SU-DHL-6 (cell line): ENCODE results near the gene GPRASP3.
A peak's percentile ranks its signal among the peaks of the same experiment; 100 is the strongest.
"Not testable (repeated sequence)": the region's sequence is repeated elsewhere in the genome, so short reads cannot be mapped to it uniquely, and the experiment has no call there.

Experiments
- H2AFZ ChIP-seq: fragments of 200-600 bp; sonication (generic); 2 replicates; pipeline ENCODE4 v1.6.1; 2014; ENCODE audit warnings: low read depth, mild to moderate bottlenecking, moderate library complexity, mixed read lengths, antibody characterized with exemption, low read length; ENCODE audit not compliant: severe bottlenecking
- H3F3A ChIP-seq: fragments of 200-600 bp; shearing (Covaris generic); 2 replicates; pipeline ENCODE4 v1.6.0; 2016; ENCODE audit warnings: antibody characterized with exemption, mild to moderate bottlenecking; ENCODE audit not compliant: insufficient read depth
- H3K27ac ChIP-seq: fragments of 200-600 bp; sonication (generic); 2 replicates; pipeline ENCODE4 v1.5.1; 2016; ENCODE audit warnings: low read depth, mild to moderate bottlenecking, low read length, moderate library complexity, mixed read lengths
- H3K27me3 ChIP-seq: fragments of 200-600 bp; sonication (generic), shearing (Covaris generic); 2 replicates; pipeline ENCODE4 v1.6.0; 2014; ENCODE audit warnings: mild to moderate bottlenecking, low read length
- H3K36me3 ChIP-seq: fragments of 200-600 bp; sonication (generic); 2 replicates; pipeline ENCODE4 v1.6.1; 2014; ENCODE audit warnings: mild to moderate bottlenecking, low read length, mixed read lengths
- H3K4me2 ChIP-seq: fragments of 300-600, 200-600 bp; shearing (Covaris generic), sonication (generic); 2 replicates; pipeline ENCODE4 v1.6.0; 2014; ENCODE audit warnings: low read length, low read depth, mild to moderate bottlenecking; ENCODE audit not compliant: poor library complexity, severe bottlenecking
- H3K4me3 ChIP-seq: fragments of 200-600 bp; sonication (generic); 2 replicates; pipeline ENCODE4 v1.5.1; 2014; ENCODE audit warnings: antibody characterized with exemption, low read length, mild to moderate bottlenecking, mixed read lengths; ENCODE audit not compliant: insufficient read depth, poor library complexity, severe bottlenecking
- H3K79me2 ChIP-seq: fragments of 200-600 bp; sonication (generic); 2 replicates; pipeline ENCODE4 v1.6.1; 2014; ENCODE audit warnings: mild to moderate bottlenecking, low read length, moderate library complexity; ENCODE audit not compliant: insufficient read depth
- H3K9ac ChIP-seq: fragments of 200-600 bp; sonication (generic); 2 replicates; pipeline ENCODE4 v1.7.0; 2014; ENCODE audit warnings: mild to moderate bottlenecking, low read length
- H3K9me2 ChIP-seq: fragments of 200-600 bp; sonication (generic); replicated peaks from 2 replicates; pipeline ENCODE4 v1.6.1; 2014; ENCODE audit warnings: low read length; ENCODE audit not compliant: insufficient read depth
- H3K9me3 ChIP-seq: fragments of 200-600 bp; sonication (generic); 2 replicates; pipeline ENCODE4 v1.6.1; 2014; ENCODE audit warnings: low read length, mixed read lengths; ENCODE audit not compliant: insufficient read depth
- H4K20me1 ChIP-seq: fragments of 200-600 bp; sonication (generic); 2 replicates; pipeline ENCODE4 v1.6.1; 2014; ENCODE audit warnings: low read depth, mild to moderate bottlenecking, antibody characterized with exemption, low read length, moderate library complexity, mixed read lengths
- CTCF ChIP-seq: fragments of 200-600 bp; sonication (generic); IDR thresholded peaks from one replicate; pipeline ENCODE4 v1.5.1; 2017; ENCODE audit warnings: antibody characterized with exemption, mild to moderate bottlenecking, low read length, moderate library complexity; ENCODE audit not compliant: insufficient read depth, poor library complexity, severe bottlenecking
- EZH2phosphoT487 ChIP-seq: fragments of 200-600 bp; sonication (generic), shearing (Covaris generic); conservative IDR thresholded peaks from 2 replicates; pipeline ENCODE4 v1.6.1; 2018; ENCODE audit warnings: mild to moderate bottlenecking, antibody characterized with exemption, low read length, moderate library complexity, mixed read lengths

The GPRASP3 gene

GRCh38 chrX:102715967-102716366 is 4.6 kb upstream of the GPRASP3 start:
- no peak for TF ChIP-seq CTCF
- no peak for TF ChIP-seq EZH2phosphoT487
- Histone ChIP-seq H4K20me1 (no peaks in the 10 kb centered on the region), H3K9ac (no peak overlapping the region), H2AFZ (no peak overlapping the region), H3K79me2 (no peaks in the 10 kb centered on the region), H3K9me3 (no peaks in the 10 kb centered on the region), H3K36me3 (no peaks in the 10 kb centered on the region), H3K4me2 (no peak overlapping the region), H3K27me3 (no peaks in the 10 kb centered on the region), H3K9me2 (no peaks in the 10 kb centered on the region), H3K4me3 (no peak overlapping the region), H3F3A (no peaks in the 10 kb centered on the region), H3K27ac (no peak overlapping the region)

- not testable (repeated sequence) for H3K79me2 ChIP-seq, H3K9me3 ChIP-seq, H3K27me3 ChIP-seq, H4K20me1 ChIP-seq, H3F3A ChIP-seq, H3K36me3 ChIP-seq, H3K27ac ChIP-seq, H3K9me2 ChIP-seq
- Histone ChIP-seq H3K9ac (peak overlapping the region; percentile 58), H3K4me2 (peak overlapping the region; percentile 69), H2AFZ (peak overlapping the region; percentile 96), H3K4me3 (peak overlapping the region; percentile 58)
These were observed 595 bp downstream of the GPRASP3 start for GRCh38 chrX:102721169-102721506.

GRCh38 chrX:102723456-102723855 is 2.9 kb downstream of the GPRASP3 start:
- TF ChIP-seq CTCF, result no peak
- TF ChIP-seq EZH2phosphoT487, result no peak
- H3K36me3 ChIP-seq, result no peaks in the 10 kb centered on the region
- H3K4me2 ChIP-seq, result no peak overlapping the region

GRCh38 chrX:102727761-102728160 is 7.2 kb downstream of the GPRASP3 start:
- no peaks in the 10 kb centered on the region for H3K9me2 ChIP-seq
- no peaks in the 10 kb centered on the region for H3F3A ChIP-seq
- H3K9ac ChIP-seq, result no peak overlapping the region

More at GRCh38 chrX:102723456-102723855, 2.9 kb downstream of the GPRASP3 start:
- no peaks in the 10 kb centered on the region for H3K9me3 ChIP-seq
- H3K9ac ChIP-seq, result no peak overlapping the region
- H3K9me2 ChIP-seq, result no peaks in the 10 kb centered on the region
- no peaks in the 10 kb centered on the region for H3K27me3 ChIP-seq
- no peaks in the 10 kb centered on the region for H3K79me2 ChIP-seq
- H3K4me3 ChIP-seq, result no peak overlapping the region
- no peak overlapping the region for H3K27ac ChIP-seq
- H4K20me1 ChIP-seq, result no peaks in the 10 kb centered on the region
- no peak overlapping the region for H2AFZ ChIP-seq
- no peaks in the 10 kb centered on the region for H3F3A ChIP-seq

More at GRCh38 chrX:102727761-102728160, 7.2 kb downstream of the GPRASP3 start:
- TF ChIP-seq CTCF (no peak), EZH2phosphoT487 (no peak)
- Histone ChIP-seq H3K27ac (no peak overlapping the region), H2AFZ (no peak overlapping the region), H3K4me2 (no peak overlapping the region), H3K79me2 (no peaks in the 10 kb centered on the region), H3K36me3 (no peaks in the 10 kb centered on the region), H4K20me1 (no peaks in the 10 kb centered on the region), H3K9me3 (no peaks in the 10 kb centered on the region), H3K4me3 (no peak overlapping the region), H3K27me3 (no peaks in the 10 kb centered on the region)
